Measurements from ENCODE around the gene HRH1.
"Not testable (repeated sequence)": the region's sequence is repeated elsewhere in the genome, so short reads cannot be mapped to it uniquely, and the experiment has no call there.

Gene HRH1

DNA sequence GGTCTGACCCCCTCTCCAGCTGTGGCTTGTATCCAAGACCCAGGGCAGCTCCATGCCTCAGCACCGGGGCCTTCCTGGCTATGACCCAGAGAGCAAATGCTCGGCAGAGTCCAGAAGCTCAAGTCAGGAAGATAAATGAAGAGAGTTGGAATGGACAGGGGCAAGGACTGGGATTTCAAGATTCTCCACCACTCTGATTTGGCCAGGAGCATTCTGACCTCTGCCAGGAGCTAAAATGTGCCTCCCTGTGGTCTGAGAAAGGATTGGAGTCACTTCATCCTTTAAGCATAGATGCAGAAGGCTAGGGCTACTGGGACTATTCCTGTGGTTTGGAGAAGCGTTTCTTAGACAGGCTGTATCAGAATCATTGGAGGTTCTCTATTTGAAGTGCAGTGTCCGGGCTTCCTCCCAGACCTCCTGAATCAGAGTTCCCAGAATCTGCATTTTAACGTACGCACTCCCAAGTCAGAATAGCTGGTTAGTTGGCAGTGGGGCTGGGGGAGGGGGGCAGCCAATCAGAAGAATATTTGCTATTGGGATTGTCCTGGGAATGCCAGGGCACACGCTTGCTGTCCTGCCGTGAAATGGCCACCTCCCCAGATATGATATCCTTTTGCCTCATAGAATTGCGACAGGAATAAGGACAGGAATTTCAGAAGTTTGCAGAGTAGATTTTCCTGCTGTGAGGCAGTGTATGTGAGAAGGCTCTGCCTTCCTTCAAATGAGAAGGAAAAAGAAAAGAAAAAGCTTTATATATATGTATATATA lies 57.4 kb downstream of the HRH1 start:
- no peak for FAIRE-seq

DNA sequence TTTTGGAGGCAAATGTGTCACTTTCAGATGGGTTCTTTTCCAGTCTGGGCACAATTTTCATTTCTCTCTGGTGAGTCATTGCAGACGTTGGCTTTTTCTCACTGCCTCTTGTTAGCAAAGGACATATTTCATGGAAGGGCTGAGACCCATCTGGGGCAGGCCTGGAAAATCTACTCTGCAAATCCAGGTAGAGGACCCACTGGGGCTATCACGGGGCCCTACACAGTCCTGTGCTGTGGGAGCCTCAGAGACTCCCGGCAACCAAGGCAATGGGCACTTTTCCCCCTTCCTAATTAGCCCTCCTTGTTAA lies 58.0 kb downstream of the HRH1 start:
- FAIRE-seq, result no peak

DNA sequence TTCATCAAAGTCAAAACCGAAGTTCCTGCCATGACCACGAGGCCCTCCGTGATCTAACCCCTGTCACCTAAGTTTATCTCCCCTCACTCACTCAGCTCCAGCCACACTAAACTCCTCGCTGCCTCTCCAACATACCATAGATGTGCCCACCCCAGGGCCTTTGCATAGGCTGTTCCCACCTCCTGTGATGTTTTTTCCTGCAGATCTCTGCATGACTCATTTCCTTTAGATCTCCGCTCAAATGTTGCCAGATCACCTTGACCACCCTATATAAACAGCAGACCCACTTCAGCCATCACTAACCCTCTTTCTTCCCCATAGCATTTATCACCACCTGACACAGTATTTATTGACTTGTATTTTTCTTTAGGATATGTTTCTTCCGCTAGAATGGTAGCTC lies 58.5 kb downstream of the HRH1 start:
- no peak for FAIRE-seq

DNA sequence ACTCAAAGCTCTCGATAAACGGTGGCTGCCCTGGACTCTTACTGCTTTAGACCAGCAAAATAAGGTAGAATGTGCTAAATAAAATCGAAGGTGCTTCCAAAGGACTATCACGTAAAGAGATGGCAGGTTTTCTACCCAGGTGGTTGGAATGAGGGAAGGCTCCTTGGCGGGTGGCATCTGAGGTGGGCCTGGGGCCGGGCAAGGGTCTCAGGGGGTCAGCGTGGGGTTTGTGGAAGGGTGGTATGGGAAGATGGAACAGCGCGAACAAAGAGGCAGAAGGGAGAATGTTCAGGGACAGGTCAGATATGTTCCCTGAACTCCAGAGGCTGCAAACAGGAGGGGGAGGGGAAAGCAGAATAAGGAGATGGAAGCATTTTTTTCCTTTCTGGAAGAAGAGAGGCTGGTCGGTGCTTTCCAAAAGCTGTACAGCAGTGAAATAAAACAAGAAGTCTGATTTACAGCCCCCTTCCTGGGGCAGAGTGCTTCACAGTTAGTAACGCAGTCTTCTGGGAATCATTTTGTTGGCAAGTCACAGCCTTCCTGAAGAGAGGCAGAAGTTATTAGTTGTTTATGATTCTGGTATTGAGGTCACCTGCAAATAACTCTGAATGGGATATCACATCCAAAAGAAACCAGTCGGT lies 59.6 kb downstream of the HRH1 start:
- FAIRE-seq, result no peak

DNA sequence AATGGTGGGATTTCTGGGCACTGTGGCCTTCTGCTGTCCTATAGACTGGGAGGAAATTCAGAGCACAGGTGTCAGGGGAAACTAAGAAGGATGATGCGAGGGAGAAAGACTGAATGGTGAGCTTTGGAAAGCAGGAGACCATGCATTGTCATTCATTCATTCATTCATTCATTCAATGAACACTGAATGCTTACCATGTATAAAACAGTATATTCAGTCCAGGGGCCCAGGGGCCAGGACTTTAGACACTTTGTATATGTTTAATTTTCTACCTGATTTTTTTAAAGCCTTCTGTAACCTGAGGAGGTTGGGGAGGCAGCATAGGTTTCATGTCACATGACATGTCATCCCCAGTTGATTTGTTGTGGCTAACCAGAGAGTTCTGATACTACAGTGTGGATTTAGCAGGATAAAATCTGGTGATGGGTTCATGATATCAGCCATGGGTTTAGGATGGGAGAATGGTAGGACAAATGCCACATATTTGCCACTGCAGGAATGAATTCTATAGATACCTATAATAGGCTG lies 60.2 kb downstream of the HRH1 start:
- FAIRE-seq, result no peak

DNA sequence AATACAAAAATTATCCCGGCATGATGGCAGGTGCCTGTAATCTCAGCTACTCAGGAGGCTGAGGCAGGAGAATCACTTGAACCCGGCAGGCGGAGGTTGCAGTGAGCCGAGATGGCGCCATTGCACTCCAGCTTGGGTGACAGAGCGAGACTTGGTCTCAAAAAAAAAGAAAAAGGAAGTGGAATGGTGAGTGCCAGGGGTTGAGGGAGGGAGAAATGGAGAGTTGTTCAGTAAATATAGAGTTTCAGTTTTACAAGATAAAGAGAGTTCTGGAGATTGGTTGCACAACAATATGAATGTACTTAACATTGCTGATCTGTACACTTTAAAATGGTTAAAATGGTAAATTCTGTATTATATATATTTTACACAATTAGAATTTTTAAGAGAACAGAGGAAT lies 63.1 kb downstream of the HRH1 start:
- not testable (repeated sequence) for FAIRE-seq

DNA sequence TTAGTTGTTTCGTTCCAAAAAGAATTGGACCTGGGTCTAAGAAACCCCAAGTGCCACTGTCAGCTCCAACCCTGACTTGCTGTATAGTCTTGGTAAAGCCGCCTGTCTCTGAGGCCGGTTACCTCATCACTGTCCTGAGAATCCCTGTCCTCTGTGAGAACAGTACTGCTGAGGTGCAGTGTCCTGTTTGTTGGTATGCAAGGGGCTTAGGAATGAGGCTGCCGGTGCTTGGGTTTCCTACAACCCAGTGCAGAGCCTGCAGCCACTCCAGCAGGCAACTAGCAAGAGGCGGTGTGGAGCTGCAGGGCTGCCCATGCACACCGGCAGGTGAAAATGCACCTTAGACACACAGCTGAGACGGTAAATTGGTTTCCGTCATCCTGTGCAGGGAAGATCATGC lies 65.9 kb downstream of the HRH1 start:
- FAIRE-seq, result no peak

DNA sequence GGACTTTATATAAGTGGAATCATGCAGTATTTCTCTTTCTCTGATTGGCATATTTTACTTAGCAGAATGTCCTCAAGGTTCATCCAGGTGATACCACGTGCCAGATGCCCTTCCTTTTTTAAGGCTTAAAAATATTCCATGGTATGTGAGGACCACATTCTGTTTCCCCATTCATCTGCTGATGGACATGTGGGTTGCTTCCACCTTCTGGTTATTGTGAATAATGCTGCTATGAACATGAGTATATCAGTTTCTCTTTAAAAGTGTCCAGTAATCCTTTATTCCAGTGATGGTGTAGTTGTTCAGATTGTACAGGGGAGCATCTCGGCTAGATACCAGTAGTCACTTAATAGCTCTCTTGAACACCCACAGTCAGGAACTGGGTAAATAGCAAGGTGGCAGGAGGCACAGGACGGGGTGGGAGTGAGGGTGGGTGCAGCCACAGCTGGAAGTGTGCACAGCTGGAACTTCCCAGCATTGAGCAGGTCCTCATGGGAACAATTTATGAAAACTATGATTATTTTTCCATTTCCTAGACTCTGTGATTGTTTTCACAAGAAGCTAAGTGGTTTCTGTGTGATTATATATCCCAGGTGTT lies 67.6 kb downstream of the HRH1 start:
- FAIRE-seq, result no peak

DNA sequence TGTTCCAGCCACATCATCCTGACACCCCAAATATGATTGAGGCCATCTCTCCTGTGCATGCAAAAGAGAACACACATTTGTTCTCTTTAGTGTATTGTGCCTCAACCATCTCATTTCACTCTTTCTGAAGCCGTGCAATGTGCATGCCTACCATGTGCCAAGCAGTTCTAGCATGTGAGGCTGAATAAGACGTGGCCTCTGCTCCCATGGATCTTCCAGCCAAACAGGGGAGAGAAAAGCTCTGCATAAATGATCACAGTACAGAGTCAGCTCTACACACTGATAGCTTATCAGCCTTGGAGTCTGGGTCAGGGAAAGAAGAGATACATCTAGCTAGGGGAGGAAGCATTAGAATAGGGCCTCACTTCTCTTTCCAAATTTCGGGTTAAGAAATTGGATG lies 69.7 kb downstream of the HRH1 start:
- FAIRE-seq, result no peak

DNA sequence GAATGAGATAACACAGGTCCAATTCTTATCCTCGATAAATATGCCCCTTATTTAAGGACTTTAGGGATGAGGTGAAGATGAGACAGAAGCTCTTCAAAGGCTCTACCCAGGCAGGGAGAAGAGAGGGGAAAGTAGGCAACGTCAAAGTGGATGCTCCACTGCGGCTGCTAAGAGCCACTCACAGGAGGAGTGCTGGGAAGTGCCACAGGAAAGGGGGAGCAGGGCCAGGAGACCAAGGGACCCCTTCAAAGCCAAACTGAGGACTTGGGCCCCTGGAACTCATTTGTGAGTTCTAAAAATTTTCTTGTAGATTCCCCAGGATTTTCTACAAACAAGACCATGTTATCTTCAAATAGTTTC lies 70.6 kb downstream of the HRH1 start:
- FAIRE-seq, result no peak

DNA sequence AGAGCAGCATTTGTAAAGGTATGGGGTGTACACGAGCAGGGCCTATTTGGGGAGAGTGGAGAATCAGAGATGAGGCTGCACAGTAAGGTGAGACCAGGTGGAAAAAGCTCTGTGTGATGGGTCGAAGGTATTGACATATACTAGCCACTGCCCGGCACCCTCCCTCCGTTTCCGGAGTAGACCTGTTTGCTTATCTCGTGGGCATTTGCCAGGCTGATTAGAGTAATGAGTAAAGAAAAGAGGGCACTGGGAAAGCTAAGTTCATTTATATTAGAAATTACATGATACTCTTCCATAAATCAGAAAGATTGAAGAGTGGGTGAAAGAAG lies 71.7 kb downstream of the HRH1 start:
- FAIRE-seq, result no peak

DNA sequence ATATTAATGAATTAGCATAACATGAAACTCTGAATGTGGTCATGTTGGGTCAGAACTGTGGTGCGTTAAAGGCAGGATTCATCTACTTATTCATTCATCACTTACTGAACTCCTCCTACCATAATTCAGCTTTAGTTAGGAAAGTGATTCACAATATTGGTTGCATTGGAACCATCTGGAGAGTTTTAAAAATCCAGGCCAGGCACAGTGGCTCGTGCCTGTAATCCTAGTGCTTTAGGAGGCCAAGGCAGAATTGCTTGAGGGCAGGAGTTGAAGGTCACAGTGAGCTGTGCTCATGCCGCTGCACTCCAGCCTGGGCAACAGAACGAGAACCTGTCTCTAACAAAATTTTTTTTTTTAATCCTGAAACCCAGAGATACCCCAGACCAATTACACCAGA lies 73.7 kb downstream of the HRH1 start:
- no peak for FAIRE-seq

DNA sequence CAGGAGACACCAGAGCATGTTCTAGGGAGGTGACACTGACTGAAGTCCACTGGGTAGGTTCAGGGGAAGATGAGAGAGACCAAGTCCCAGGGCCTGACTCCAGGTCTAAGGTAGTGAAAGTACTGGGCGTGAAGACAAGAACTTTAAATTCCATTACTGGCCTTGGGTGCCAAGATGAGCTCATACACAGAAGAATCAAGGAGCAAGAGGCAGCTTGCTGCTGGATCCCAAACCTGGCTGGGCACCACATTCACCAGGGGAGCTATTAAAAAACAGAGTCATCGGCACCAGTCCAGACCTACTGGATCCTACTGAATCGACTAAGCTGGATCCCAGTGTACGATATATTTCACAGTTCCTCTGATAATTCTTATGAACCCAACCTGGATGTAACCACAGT lies 75.8 kb downstream of the HRH1 start:
- FAIRE-seq, result no peak

DNA sequence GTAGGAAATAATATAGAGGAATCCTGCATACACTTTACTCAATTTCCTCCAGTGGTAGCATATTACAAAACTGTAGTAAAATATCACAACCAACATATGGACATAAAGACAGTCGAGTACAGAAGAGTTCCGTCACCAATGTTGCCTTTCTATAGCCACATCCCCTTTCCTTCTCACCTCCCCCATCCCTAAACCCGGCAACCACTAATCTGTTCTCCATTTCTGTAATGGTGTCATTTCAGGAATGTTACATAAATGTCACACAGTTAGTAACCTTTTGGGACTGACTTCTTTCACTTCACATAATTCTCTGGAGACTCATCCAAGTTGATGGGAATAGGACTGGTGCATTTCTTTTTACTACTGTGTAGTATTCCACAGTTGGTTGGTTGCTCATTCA lies 76.5 kb downstream of the HRH1 start:
- FAIRE-seq, result no peak

DNA sequence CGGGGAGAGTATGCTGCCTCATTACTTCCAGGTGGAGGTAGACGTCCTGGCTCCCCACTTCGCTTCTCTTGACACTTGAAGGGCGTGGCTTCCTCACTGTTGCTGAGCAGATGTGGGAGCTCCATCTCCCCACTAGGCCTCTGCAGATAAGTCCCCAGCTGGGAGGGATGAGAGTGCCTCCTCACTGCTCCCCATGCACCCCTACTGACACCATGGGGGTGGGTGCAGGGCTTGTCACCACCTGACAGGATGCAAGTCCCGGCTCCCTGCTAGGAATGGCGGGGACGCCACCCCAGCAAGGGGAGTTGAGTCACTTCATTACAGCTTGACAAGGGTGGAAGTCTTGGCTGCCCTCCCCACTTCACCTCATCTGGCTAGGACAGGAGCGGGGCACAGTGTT lies 81.1 kb downstream of the HRH1 start:
- no peak for FAIRE-seq

DNA sequence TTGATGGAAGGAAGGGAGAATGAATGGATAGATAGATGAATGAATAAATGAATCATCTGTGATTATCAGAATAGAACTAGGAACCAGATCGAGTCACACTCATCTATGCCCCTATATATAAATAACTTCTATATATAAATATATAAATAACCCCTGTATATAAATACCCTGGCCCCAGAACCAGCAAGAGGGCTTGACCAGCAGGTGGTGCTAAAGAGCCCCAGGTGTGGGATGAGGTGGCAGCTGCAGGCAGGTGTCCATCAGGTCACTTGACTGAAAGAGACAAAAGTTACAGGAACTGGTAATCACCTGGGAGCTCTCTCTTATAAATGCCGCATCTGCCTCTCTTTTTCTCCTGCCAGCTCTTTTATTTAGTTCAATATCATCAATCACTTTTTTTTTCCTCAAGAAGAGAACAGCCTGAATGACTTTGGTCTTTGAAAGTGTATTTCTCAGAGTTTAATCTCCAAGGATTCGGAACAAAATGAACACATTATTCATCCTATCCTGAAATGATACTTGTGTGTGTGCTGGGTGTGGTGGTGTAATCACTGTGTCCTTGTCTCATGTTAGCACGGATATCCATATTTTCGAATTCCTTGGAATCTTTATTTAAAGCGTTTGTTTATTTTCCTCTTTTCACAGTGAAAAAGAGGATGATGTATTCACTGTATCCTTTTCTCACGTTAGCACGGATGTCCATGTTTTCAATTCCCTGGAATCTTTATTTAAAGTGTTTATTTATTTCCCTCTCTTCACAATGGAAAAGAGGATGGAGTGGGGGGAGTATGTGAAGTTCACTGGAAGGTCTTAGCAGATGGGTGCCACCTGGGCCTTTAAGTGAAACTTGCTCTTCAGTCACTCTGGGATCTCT lies 82.5 kb downstream of the HRH1 start:
- no peak for FAIRE-seq

DNA sequence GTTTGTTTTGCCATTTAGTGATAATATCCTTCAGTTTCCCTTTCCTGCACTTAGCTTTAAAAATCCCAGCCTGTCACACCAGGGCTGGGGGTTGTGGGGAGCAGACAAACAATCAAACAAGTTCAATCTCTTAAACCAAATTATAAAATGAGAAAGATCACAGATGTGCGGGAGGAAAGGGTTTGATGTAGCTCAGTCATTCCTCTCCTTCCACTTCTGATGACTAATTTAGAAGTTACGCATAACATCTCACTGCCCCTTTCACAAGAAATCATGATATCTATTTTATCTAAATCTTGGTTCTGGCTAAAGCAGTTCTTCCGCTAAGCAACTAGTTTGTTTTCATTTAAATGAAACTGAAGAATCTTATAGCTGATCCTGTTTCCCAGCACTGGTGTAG lies 83.8 kb downstream of the HRH1 start:
- no peak for FAIRE-seq

DNA sequence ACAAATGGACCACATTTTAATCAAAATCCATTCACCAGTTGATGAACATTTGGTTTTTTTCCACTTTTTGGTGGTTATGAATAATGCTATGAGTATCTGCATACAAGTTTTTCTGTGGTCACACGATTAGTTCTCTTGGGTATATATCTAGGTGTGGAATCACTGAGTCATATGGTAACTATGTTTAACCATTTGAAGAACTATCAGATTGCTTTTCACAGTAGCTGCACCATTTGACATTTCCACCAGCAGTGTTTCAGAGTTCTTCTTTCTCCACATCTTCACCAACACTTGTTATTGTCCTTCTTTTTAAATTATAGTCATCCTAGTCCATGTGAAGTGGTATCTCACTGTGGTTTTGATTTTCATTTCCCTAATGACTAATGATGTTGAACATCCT lies 84.6 kb downstream of the HRH1 start:
- no peak for FAIRE-seq

DNA sequence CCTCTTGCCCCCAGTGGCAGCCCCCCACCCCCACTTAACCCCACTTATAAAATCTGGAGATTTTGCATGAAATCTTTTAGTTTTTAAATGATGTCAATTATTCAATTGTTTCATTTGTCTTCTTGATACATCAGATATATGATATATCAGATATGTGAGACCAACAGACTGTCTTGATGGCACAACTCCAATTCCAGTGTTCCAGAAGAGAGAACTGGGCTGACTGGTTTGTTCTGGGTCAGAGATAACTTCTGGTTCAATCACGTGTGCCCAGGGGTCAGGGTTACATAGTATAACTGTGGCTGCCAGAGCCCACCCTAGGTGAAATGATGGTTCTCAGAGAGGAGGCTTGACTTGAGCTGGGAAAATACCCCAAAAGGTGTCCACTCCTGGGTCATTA lies 85.5 kb downstream of the HRH1 start:
- FAIRE-seq, result no peak

DNA sequence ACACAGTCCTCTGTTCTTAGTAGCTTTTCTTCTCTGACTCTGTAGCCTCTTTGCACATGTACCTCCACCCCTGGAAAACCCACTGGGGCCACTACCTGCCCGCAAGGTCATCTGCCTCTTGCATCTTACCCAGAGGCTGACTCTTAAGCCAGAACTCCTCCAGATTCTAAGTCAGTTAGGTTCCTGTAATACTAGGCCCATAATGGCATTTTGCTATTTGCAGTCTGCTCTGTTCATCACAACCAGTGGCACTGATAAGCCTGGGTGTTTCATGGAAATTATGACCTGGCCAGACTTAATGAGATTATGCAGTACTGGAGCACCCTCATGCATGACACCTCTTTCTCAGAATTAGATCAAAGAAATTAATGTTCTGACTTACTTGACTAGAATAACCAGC lies 86.2 kb downstream of the HRH1 start:
- no peak for FAIRE-seq

DNA sequence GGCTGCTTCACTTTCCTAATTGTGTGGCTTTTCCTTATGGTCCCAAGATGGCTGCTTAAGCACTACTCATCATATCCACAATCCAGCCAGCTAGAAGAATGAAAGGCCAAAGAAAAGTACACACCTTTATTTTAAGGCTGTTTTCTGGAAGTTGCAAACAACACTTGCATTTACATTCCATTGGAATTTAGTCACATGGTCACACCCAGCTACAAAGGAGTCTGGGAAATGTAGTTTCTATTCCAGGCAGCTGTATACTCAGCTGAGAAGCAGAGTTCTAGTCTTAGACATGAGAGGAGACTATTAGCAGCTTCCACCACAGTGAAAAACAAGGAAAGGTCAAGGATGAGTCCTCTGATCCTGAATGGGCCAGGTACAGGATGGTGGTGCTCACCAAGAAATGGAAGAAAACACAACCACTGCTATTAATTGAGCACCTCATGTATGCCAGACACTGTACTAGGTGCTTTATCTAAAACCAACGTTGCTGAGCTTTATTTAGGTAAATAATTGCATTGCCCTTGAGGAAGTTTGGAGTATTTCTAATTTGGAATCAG lies 89.9 kb downstream of the HRH1 start:
- FAIRE-seq, result no peak

DNA sequence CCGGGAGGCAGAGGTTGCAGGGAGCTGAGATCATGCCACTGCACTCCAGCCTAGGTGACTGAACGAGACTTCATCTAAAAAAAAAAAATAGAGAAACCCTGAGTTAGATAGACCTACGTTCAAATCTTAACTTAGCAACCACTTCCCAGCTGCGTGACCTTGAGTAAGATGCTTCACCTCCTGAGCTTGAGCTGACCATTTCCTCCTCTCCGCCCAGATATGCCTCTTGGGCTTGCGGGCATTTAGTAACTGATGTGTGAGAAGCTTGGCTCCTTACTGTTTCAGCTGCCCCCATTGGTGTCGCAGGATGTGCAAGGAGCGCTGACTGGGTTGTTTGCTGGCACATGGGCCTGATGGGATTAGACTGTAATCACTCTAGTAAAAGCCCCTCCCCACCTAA lies 91.0 kb downstream of the HRH1 start:
- FAIRE-seq, result no peak

Measured in islet of Langerhans (tissue), 1 donor.